K562 (cell line): Measurements from ENCODE around the gene BAHD1. TPM values are rescaled to one million over a fixed set of nuclear protein-coding genes. Genes with fewer than 3 reads are reported as not detected.

Experiments used
- ATAC-seq: fragments of 200-7000 bp; cut with Tn5 transposase; 3 replicates; pipeline ENCODE4 v1.9.1; 2020; ENCODE audit warnings: moderate library complexity
- BruUV-seq: library from RNA; stranded (reverse); fragments of 400-500 nt; replicated peaks from 2 replicates; lab custom pipeline; 2021; lab: Mats Ljungman, UMichigan
- CTCF ChIA-PET: fragments of 300-600 bp; formaldehyde crosslinking; extraction: SDS; loops from one replicate; lab custom pipeline; 2021; ENCODE audit warnings: low intra/inter-chr PET ratio; lab: Yijun Ruan, JAX
- POLR2A ChIA-PET: fragments of 300-600, 350-650 bp; sonication (Branson Sonifier 250); formaldehyde crosslinking; extraction: SDS; loops from one replicate; lab custom pipeline; 2021; ENCODE audit warnings: antibody characterized with exemption, inconsistent platforms; lab: Yijun Ruan, JAX
- DNase-seq, 4 experiments: peaks; one replicate each; pipeline versions ENCODE4 v3.0.0 to v3.0.0-alpha.2; 2011 to 2018; ENCODE audit warnings: low spot score in 3 of 4, mixed read lengths in 3 of 4; ENCODE audit errors: extremely low read depth in 1 of 4
- FAIRE-seq: peaks from 2 replicates; lab custom pipeline; 2011; peaks lifted over from hg19 to GRCh38; lab: Jason Lieb, UNC
- H2AFZ ChIP-seq: 2 replicates; pipeline ENCODE4 v1.6.0; 2011; ENCODE audit warnings: low read depth, low read length, control low read depth, inconsistent platforms
- H3K27ac ChIP-seq: fragments of 200-600 bp; 3 replicates; pipeline ENCODE4 v1.8.0; 2011; ENCODE audit warnings: low read depth, mild to moderate bottlenecking, control low read depth, inconsistent platforms, low read length, moderate library complexity, mixed read lengths; ENCODE audit errors: extremely low read depth
- H3K27me3 ChIP-seq, 2 experiments: fragments of 300-600 bp in 1 of 2; 2 replicates in 1 of 2; 3 replicates in 1 of 2; pipeline versions ENCODE4 v1.6.0 to v1.8.0; 2011; ENCODE audit warnings: inconsistent platforms in 2 of 2, low read length in 2 of 2, mild to moderate bottlenecking in 1 of 2, mixed read lengths in 1 of 2, moderate library complexity in 1 of 2; ENCODE audit not compliant: control insufficient read depth in 2 of 2, insufficient read depth in 2 of 2
- H3K36me3 ChIP-seq: fragments of 300-600 bp; 3 replicates; pipeline ENCODE4 v1.8.0; 2011; ENCODE audit warnings: mild to moderate bottlenecking, low read length, inconsistent platforms; ENCODE audit not compliant: control insufficient read depth, insufficient read depth
- H3K4me1 ChIP-seq, 2 experiments: fragments of 200-600 bp in 1 of 2; replicated peaks in 1 of 2; 2 replicates in 1 of 2; 3 replicates in 1 of 2; pipeline versions ENCODE4 v1.5.1 to v1.8.0; 2011; ENCODE audit warnings: inconsistent platforms in 2 of 2, low read length in 2 of 2, mild to moderate bottlenecking in 1 of 2, mixed read lengths in 1 of 2, moderate library complexity in 1 of 2; ENCODE audit not compliant: control insufficient read depth in 2 of 2, insufficient read depth in 2 of 2
- H3K4me2 ChIP-seq: 2 replicates; pipeline ENCODE4 v1.6.1; 2011; ENCODE audit warnings: low read length, control low read depth, inconsistent platforms, mixed read lengths; ENCODE audit not compliant: insufficient read depth
- H3K4me3 ChIP-seq: fragments of 200-600 bp; sonication (generic), shearing (Covaris generic); 2 replicates; pipeline ENCODE4 v1.5.1; 2016; ENCODE audit warnings: control low read depth, inconsistent platforms
- H3K79me2 ChIP-seq: fragments of 200-600 bp; 3 replicates; pipeline ENCODE4 v1.8.0; 2011; ENCODE audit warnings: low read length, inconsistent platforms; ENCODE audit not compliant: control insufficient read depth, insufficient read depth
- H3K9ac ChIP-seq, 2 experiments: 2 replicates each; pipeline versions ENCODE4 v1.6.0 to v1.6.1; 2011; ENCODE audit warnings: low read depth in 2 of 2, low read length in 2 of 2, control low read depth in 1 of 2, inconsistent platforms in 1 of 2, mild to moderate bottlenecking in 1 of 2, mixed read lengths in 1 of 2; ENCODE audit not compliant: insufficient read depth in 1 of 2
- H3K9me1 ChIP-seq: one replicate; pipeline ENCODE4 v1.6.0; 2011; ENCODE audit warnings: inconsistent platforms, mild to moderate bottlenecking, low read length, moderate library complexity; ENCODE audit not compliant: control insufficient read depth, insufficient read depth
- H3K9me3 ChIP-seq: replicated peaks from 2 replicates; pipeline ENCODE4 v1.5.1; 2011; ENCODE audit warnings: low read depth, low read length, inconsistent platforms; ENCODE audit not compliant: control insufficient read depth, insufficient read depth
- H4K20me1 ChIP-seq: replicated peaks from 2 replicates; pipeline ENCODE4 v1.6.1; 2011; ENCODE audit warnings: low read length, inconsistent platforms, mixed read lengths; ENCODE audit not compliant: control insufficient read depth, insufficient read depth
- ATF7 ChIP-seq: fragments of 450-650 bp; IDR thresholded peaks from 2 replicates; pipeline ENCODE4 v1.7.1; 2014; ENCODE audit warnings: mild to moderate bottlenecking, moderate library complexity
- LEF1 ChIP-seq: fragments of 450-650 bp; IDR thresholded peaks from 2 replicates; pipeline ENCODE4 v1.6.1; 2016; ENCODE audit warnings: mild to moderate bottlenecking
- MTA2 ChIP-seq: fragments of 450-650 bp; IDR thresholded peaks from 2 replicates; pipeline ENCODE4 v1.6.1; 2016; ENCODE audit warnings: low read depth
- PRMT5 ChIP-seq: sonication (generic); formaldehyde crosslinking; IDR thresholded peaks from 2 replicates; pipeline ENCODE4 v1.5.0; 2020; ENCODE audit warnings: missing genetic modification reagents
- RBBP5 ChIP-seq: fragments of 200-600 bp; sonication (generic); IDR thresholded peaks from 2 replicates; pipeline ENCODE4 v1.6.1; 2012; ENCODE audit warnings: borderline replicate concordance, mild to moderate bottlenecking, low read length, control low read depth, inconsistent platforms; ENCODE audit not compliant: insufficient read depth, poor library complexity, severe bottlenecking
- TAL1 ChIP-seq: fragments of 450-650 bp; IDR thresholded peaks from 2 replicates; pipeline ENCODE4 v1.6.1; 2016; ENCODE audit warnings: mild to moderate bottlenecking
- TCF7L2 ChIP-seq: fragments of 150-350 bp; IDR thresholded peaks from 2 replicates; pipeline ENCODE4 v1.6.1; 2016; ENCODE audit warnings: low read depth, mild to moderate bottlenecking, low read length, moderate library complexity
- ZNF174 ChIP-seq: fragments of 250-450 bp; sonication (Bioruptor Pico); IDR thresholded peaks from 2 replicates; pipeline ENCODE4 v1.4.0; 2020; ENCODE audit warnings: mild to moderate bottlenecking
- ZNF311 ChIP-seq: fragments of 250-450 bp; sonication (Bioruptor Pico); IDR thresholded peaks from 2 replicates; pipeline ENCODE4 v1.4.0; 2020; ENCODE audit warnings: mild to moderate bottlenecking, moderate library complexity
- ZNF354B ChIP-seq: fragments of 250-450 bp; sonication (Bioruptor Pico); IDR thresholded peaks from 2 replicates; pipeline ENCODE4 v1.4.0; 2020
- WGBS: fragments of 100-300 bp; shearing (Covaris generic); methylation state at CpG from one replicate; pipeline ENCODE4 v1.1.6; 2016; ENCODE audit warnings: low coverage, mixed read lengths; ENCODE audit not compliant: insufficient coverage; ENCODE audit errors: missing lambda C conversion rate; 5-methylcytosine and 5-hydroxymethylcytosine counted together
- in situ Hi-C: fragments of 300-500 bp; cut with MboI; formaldehyde crosslinking; loops from 4 replicates; pipeline ENCODE4 v1.15.0; 2018; ENCODE audit warnings: inconsistent platforms, mixed read lengths
- intact Hi-C: fragments of 100-400 bp; cut with micrococcal nuclease; formaldehyde crosslinking; loops from 2 replicates; pipeline ENCODE4 v1.14.2; 2022
- polyA plus RNA-seq, 8 experiments: library from polyadenylated mRNA; depleted of rRNA in 4 of 8; stranded (reverse) in 5 of 8; unstranded in 3 of 8; fragments of >200 nt; fragmentation: Nextera tagmentation in 2 of 8; fragmentation: Illumina TruSeq in 1 of 8; extraction: Ambion mirVana in 2 of 8; extraction: Trizol in 1 of 8; gene quantifications; 2 replicates each; pipeline versions ENCODE4 v1.2.1 to v1.2.3, GENCODE V29; 2011 to 2014; ENCODE audit warnings: inconsistent platforms in 1 of 8, missing spikeins in 1 of 8
- total RNA-seq, 7 experiments: library from RNA; depleted of rRNA in 6 of 7; stranded (reverse); fragments of >200 nt in 6 of 7; fragmentation: Illumina TruSeq in 2 of 7; extraction: Trizol in 2 of 7; gene quantifications; 2 replicates each; pipeline versions ENCODE4 v1.2.1 to v1.2.3, GENCODE V29; 2011 to 2021; ENCODE audit warnings: low replicate concordance in 1 of 7
- TF ChIP-seq, protein P1 (sequence below): sonication (generic); IDR thresholded peaks from 2 replicates; pipeline ENCODE4 v1.6.1; 2016
- TF ChIP-seq, protein P2 (sequence below): IDR thresholded peaks from 2 replicates; pipeline ENCODE4 v1.6.1; 2016; ENCODE audit warnings: missing genetic modification characterization, missing compliant biosample characterization
- TF ChIP-seq, protein P3 (sequence below), 2 experiments: IDR thresholded peaks; 2 replicates each; pipeline ENCODE4 v1.6.1; 2011; ENCODE audit warnings: borderline replicate concordance in 1 of 2, control low read depth in 1 of 2, low read depth in 1 of 2, low read length in 1 of 2, mild to moderate bottlenecking in 1 of 2, mixed read lengths in 1 of 2, moderate library complexity in 1 of 2; ENCODE audit not compliant: insufficient read depth in 1 of 2, insufficient read length in 1 of 2, poor library complexity in 1 of 2, severe bottlenecking in 1 of 2; ENCODE audit errors: extremely low read depth in 1 of 2
- TF ChIP-seq, protein P4 (sequence below), 2 experiments: fragments of 450-650 bp; IDR thresholded peaks; 2 replicates each; pipeline ENCODE4 v1.6.1; 2018; ENCODE audit warnings: mild to moderate bottlenecking in 2 of 2, low read depth in 1 of 2; ENCODE audit not compliant: partially characterized antibody in 2 of 2

The BAHD1 gene
- total and polyA plus RNA-seq, 9 of the 15 experiments (the other 6 are each of a cell fraction or from before 2014, with no cell fraction given): 0.55 to 38.5 (median 11.5) TPM

DNA sequence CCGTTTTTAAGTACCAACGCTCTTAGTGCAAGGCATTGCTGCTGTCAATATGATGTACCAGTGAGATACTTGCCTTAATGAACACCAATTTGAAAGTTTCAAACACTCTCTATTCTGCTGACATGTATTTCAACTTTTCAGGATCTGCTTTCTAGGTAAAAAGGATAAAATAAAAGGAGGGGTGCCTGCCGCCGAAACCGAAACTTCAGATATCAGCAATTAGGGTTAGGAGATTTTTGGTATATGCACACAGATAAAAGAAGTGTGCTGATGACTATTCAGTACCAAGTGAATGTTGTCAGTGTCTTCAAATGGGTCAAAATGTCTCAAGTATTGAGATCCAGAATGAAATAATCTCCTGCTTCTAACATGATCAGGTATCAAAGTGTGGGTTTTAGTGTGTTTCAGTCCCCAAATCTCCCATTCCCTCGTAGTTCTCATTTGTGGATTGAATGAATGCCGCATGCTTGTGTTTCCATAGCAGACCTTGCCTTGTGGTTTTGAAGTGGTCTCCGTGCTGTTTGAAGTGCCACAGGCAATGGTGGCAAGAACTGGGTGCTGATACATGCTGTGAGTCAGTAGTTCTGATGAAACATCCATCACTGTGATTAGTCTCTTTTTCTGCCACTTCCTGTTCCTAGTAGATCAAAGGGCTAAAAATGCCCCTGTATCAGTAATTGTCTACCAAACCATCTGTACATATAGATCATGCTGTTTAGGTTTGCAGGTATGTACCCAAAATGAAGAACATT is 52.5 kb downstream of the BAHD1 start:
- FAIRE-seq (peak; percentile 71), DNase-seq (no peak), ATAC-seq (no peak)
- Histone ChIP-seq H4K20me1 (no peaks in the 10 kb centered on the region), H3K9ac (no peak overlapping the region), H3K27ac (no peak overlapping the region), H3K36me3 (no peaks in the 10 kb centered on the region), H3K4me2 (no peak overlapping the region; the same call in none of the 2 replicates), H3K27me3 (no peaks in the 10 kb centered on the region; a peak in 1 of 5 replicates), H3K79me2 (no peaks in the 10 kb centered on the region), H3K9me1 (no peaks in the 10 kb centered on the region), H2AFZ (peak overlapping the region; percentile 49), H3K4me3 (no peak overlapping the region), H3K9me3 (no peaks in the 10 kb centered on the region), H3K4me1 (peaks cover 2 to 4% of the 10 kb centered on the region in 2 experiments; a peak in 4 of 5 replicates)
- intact Hi-C loops: no loop called here
- ChIA-PET CTCF (no interaction called here), POLR2A (interaction anchor here (0.5 to 1.6 kb wide), 4 partner anchors 9 to 51 kb away, joined by 3 read pairs; no protein-coding TSS in a partner anchor)
- no TSS peak for BruUV-seq
- no peak for TF ChIP-seq ZNF174 (CRISPR knock-in tag)
- TF ChIP-seq RBBP5: no peak
- TF ChIP-seq, protein P1, sequence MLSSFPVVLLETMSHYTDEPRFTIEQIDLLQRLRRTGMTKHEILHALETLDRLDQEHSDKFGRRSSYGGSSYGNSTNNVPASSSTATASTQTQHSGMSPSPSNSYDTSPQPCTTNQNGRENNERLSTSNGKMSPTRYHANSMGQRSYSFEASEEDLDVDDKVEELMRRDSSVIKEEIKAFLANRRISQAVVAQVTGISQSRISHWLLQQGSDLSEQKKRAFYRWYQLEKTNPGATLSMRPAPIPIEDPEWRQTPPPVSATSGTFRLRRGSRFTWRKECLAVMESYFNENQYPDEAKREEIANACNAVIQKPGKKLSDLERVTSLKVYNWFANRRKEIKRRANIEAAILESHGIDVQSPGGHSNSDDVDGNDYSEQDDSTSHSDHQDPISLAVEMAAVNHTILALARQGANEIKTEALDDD: no peak
- TF ChIP-seq PRMT5 (CRISPR knock-in tag): no peak
- no peak for TF ChIP-seq TAL1
- TF ChIP-seq LEF1: no peak
- TF ChIP-seq, protein P2, sequence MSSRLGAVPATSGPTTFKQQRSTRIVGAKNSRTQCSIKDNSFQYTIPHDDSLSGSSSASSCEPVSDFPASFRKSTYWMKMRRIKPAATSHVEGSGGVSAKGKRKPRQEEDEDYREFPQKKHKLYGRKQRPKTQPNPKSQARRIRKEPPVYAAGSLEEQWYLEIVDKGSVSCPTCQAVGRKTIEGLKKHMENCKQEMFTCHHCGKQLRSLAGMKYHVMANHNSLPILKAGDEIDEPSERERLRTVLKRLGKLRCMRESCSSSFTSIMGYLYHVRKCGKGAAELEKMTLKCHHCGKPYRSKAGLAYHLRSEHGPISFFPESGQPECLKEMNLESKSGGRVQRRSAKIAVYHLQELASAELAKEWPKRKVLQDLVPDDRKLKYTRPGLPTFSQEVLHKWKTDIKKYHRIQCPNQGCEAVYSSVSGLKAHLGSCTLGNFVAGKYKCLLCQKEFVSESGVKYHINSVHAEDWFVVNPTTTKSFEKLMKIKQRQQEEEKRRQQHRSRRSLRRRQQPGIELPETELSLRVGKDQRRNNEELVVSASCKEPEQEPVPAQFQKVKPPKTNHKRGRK: no peak
- TF ChIP-seq, protein P3, sequence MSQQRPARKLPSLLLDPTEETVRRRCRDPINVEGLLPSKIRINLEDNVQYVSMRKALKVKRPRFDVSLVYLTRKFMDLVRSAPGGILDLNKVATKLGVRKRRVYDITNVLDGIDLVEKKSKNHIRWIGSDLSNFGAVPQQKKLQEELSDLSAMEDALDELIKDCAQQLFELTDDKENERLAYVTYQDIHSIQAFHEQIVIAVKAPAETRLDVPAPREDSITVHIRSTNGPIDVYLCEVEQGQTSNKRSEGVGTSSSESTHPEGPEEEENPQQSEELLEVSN (IDR thresholded peaks at IDR 0.05; ENCODE audit: borderline replicate concordance in 1 of 2, extremely low read depth in 1 of 2, insufficient read depth in 1 of 2, insufficient read length in 1 of 2, low read depth in 1 of 2, low read length in 1 of 2, poor library complexity in 1 of 2, severe bottlenecking in 1 of 2): no peak
- no peak for TF ChIP-seq ZNF311 (CRISPR knock-in tag)
- TF ChIP-seq, protein P4, sequence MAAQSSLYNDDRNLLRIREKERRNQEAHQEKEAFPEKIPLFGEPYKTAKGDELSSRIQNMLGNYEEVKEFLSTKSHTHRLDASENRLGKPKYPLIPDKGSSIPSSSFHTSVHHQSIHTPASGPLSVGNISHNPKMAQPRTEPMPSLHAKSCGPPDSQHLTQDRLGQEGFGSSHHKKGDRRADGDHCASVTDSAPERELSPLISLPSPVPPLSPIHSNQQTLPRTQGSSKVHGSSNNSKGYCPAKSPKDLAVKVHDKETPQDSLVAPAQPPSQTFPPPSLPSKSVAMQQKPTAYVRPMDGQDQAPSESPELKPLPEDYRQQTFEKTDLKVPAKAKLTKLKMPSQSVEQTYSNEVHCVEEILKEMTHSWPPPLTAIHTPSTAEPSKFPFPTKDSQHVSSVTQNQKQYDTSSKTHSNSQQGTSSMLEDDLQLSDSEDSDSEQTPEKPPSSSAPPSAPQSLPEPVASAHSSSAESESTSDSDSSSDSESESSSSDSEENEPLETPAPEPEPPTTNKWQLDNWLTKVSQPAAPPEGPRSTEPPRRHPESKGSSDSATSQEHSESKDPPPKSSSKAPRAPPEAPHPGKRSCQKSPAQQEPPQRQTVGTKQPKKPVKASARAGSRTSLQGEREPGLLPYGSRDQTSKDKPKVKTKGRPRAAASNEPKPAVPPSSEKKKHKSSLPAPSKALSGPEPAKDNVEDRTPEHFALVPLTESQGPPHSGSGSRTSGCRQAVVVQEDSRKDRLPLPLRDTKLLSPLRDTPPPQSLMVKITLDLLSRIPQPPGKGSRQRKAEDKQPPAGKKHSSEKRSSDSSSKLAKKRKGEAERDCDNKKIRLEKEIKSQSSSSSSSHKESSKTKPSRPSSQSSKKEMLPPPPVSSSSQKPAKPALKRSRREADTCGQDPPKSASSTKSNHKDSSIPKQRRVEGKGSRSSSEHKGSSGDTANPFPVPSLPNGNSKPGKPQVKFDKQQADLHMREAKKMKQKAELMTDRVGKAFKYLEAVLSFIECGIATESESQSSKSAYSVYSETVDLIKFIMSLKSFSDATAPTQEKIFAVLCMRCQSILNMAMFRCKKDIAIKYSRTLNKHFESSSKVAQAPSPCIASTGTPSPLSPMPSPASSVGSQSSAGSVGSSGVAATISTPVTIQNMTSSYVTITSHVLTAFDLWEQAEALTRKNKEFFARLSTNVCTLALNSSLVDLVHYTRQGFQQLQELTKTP (IDR thresholded peaks at IDR 0.05; ENCODE audit: low read depth in 1 of 2, partially characterized antibody in 2 of 2): no peak
- TF ChIP-seq TCF7L2: no peak
- no peak for TF ChIP-seq ZNF354B (CRISPR knock-in tag)
- no peak for TF ChIP-seq MTA2
- no peak for TF ChIP-seq ATF7
- in situ Hi-C loops: no loop called here
- WGBS: 43% methylated on average over 8 of the region's 8 CpGs
